GM18909 (cell line): ENCODE data around the gene TEKTIP1.
"Not testable (repeated sequence)": the region's sequence is repeated elsewhere in the genome, so short reads cannot be mapped to it uniquely, and the experiment has no call there.

ENCODE experiments used
- ATAC-seq: cut with Tn5 transposase; IDR thresholded peaks from one replicate; pipeline ENCODE4 v1.9.1; 2021; ENCODE audit warnings: mild to moderate bottlenecking; ENCODE audit not compliant: unreplicated experiment, poor library complexity

The TEKTIP1 gene

DNA sequence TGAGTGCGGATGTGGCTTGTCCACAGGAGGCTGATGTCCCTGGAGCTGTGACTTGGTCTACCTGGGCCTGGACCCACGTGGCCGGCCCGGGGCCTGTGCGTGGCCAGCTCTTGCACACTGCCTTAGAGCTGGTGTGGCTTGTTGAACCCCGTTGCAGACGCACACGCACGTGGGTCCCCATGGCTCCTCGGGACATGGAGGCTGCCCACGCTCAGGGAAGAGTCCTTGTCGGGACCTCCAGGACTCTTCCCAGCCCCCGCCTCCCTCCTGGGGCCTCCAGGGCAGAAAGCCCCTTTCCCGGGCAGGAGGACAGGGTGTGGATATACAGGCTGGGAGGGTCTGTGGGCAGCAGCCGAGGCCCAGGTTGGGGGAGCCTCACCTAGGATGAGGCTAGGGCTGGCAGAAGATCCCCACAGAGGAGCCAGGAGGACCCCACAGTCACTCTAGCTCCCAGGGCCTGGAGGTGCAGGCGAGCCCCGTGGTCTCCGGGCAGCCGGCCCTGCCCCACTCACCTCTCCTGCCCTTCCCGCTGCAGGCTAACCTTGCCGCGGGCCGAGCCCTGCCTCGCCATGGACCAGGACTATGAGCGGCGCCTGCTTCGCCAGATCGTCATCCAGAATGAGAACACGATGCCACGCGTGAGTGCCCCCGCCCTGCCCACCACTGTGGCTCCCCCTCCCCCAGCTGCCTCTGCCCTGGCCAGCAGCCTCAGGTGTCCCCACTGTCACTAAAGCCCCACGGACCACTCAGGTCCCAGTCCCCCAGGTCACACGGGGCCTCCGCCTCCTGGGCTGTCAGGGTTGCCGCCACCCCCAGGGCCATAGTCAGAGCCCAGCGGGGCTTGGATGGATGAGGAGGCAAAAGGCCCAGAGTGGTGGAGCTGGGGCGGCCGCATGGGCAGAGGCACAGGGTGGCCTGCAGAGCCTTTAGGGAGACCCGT, 16.3 kb upstream of the TEKTIP1 start:
- ATAC-seq = no peak

DNA sequence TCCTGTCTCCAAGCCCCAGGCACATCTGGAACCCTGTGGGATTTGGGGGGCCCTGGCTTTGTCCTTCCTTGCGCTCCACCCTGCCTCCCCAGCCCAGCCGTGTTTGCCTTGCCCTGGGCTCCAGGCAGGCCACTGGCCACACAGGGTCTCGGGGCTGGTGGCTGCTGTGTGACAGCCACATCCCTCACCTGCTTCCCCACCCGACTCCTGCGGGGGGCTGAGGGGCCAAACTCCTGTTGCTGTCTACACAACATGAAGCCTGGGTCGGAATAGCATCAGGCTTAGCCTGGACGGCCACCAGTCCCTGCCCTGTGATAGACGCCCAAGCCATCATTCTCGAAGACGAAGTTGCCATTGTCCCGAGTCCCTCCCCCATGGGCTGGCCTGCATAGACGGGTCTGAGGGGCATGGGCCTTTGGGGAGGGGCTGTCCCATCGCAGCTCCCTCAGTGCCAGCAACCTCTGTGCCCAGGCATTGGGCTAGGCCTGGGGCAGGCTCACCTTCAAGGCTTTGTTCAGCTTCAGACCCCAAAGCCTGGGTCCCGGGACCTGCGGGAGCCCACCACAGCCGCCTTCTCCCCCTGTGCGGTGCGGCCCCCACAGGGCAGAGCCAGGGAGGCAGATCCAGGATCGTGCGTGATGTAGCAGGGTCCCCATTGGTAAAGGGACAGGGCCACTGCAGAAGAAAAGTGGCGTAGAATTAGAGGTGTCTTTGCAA, 15.5 kb upstream of the TEKTIP1 start:
- no peak for ATAC-seq

DNA sequence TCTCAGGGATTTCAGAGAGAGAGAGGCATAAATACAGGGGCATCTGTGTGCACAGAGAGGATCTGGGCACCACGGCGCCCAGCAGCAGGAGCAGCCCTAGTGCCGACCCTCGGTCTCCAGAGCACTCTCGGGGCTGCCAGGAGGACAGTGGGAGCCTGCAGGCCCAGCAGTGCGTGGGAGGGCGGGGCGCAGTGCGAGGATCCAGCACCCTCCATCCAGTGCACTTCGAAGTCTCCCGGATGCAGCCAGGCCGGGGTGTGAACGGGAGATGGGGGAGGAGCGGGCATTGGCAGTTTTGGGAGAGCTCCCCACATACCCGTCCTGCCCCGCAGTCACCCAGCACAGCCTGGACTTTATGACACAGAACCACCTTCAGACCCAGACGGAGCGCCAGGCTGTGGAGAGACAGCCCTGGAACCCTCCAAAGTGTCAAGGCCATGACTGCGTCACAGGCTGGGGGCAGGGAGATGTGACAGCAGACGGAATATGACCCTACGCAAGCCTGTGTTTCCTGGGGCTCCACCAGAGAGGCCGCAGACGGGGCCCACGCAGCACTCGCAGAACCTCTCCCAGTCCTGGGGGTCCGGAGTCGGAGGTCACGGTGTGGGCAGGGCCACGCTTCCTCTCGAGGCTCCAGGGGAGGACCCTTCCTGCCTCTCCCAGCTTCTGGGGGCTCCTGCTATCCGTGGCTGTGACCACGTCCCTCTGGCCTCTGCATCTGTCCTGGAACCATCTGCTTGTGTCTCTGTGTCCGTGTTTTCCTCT, 14.7 kb upstream of the TEKTIP1 start:
- no peak for ATAC-seq

DNA sequence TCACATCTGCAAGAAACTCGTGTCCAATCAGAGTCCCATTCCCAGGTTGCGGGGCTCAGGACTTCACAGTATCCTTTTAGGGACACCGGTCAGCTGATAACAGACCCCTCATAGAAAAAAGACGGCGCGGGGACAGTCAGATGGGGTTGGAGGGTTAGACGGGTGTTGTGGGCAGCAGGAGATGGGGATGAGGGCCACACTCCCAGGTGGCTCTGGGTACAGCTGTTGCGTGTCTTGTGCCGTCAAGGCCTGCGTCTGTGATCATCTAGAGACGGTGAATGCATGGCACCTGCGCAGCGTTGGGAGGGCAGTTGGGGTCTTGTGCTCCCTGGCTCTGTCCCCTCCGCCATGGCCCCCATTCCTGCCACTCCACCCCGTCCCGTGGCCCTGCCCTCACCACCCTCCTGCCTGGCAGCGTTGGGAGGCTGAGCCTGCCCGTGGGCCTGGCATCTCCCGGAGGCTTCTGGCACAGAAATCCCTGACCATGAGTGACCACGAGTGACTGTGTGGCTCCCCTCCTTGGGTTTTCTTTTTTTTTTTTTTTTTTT, 14.0 kb upstream of the TEKTIP1 start:
- ATAC-seq = no peak

DNA sequence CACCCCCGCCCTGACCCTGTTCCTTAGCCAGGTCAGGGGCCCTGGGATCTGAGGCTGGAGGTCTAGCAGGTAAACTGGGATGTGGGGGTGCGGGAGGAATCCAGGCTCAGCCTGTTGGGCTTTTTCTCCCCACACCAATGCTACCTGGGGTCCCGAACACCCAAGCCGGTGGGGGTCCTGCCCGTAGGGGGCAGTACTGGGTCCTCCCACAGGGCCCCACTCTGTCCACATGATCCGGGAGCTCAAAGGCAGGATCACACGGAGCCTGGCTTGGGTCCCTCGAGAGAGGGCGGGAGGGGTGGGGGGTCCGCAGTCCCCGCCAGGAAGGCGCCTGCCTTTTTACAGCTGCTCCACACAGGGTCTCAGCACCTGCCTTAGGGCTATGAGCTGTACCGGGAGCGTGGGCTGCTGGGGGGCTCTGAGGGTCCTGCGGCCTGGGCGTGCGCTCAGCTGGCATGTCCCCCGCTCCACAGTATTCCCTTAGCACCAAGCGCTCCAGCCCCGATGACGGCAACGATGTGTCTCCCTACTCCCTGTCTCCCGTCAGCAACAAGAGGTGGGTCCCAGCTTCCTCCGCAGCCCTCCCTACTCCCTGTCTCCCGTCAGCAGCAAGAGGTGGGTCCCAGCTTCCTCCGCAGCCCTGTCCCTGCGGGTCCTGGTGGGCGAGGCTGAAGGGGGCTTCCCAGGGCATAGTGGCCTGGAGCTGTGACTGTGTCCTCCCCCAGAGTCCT, 12.3 kb upstream of the TEKTIP1 start:
- no peak for ATAC-seq

DNA sequence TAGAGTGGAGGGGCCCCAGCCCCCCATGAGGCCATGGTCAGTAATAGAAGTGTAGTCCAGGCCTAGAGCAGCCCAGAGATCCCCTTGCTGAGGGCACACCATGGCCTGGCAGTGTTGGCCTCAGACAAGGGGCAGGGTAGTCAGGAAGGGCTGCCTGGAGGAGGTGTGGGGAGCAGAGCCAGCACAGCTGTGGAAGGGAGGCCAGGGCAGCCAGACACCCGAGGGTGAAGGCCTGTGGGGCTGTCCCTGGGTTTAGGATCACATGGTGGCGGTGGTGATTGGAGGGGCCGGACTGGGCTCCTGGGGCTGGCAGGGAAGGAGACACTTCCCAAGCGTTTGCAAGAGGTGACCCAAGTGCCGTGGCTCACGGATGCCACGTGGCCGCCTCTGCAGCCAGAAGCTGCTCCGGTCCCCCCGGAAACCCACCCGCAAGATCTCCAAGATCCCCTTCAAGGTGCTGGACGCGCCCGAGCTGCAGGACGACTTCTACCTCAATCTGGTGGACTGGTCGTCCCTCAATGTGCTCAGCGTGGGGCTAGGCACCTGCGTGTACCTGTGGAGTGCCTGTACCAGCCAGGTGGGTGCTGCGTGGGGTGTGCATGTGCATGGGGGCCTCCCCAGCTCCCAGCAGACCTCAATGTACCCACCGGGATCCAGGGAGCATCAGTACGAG, 11.6 kb upstream of the TEKTIP1 start:
- ATAC-seq = no peak

DNA sequence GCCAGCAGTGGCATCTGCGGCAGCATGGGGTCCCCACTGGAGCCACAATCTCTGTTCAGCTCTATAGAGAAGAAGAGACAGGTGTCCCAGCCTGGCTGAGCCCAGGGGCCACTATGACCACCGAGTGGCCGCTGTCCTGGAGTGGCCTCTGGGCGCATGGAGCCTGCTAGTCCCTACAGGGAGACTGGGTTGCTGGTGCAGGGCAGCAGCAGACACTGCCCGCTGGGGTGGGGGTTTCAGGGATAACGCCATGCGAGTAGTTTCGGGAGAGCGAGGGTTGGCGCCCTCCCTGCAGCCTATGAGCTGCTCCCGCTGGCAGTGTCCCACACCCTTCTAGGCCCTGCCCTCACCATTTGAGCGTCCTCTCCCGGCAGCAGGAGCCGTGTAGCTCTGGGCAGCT, 10.9 kb upstream of the TEKTIP1 start:
- ATAC-seq = no peak

DNA sequence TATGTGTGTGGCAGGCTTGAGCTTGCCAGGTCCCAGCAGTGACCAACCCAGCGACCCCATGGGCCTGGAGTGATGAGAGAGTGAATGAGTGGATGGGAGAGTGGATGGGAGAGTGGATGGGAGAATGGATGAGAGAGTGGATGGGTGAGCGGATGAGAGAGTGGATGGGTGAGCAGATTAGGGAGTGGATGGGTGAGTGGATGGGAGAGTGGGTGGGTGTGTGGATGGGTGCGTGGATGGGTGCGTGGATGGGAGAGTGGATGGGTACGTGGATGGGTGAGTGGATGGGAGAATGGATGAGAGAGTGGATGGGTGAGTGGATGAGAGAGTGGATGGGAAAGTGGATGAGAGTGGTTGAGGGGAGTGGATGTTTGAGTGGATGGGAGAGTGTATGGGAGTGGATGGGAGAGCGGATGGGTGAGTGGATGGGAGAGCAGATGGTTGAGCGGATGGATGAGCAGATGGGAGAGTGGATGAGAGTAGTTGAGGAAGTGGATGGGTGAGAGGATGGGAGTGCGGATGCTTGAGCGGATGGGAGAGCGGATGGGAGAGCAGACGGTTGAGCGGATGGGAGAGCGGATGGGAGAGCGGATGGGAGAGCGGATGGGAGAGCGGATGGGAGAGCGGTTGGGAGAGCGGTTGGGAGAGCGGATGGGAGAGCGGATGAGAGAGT, 10.3 kb upstream of the TEKTIP1 start:
- ATAC-seq = no peak

DNA sequence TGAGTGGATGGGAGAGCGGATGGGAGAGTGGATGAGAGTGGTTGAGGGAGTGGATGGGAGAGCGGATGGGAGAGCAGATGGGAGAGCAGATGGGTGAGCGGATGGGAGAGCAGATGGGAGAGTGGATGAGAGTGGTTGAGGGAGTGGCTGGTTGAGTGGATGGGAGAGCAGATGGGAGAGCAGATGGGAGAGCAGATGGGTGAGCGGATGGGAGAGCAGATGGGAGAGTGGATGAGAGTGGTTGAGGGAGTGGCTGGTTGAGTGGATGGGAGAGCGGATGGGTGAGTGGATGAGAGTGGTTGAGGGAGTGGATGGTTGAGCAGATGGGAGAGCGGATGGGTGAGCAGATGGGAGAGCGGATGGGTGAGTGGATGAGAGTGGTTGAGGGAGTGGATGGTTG, 9.7 kb upstream of the TEKTIP1 start:
- ATAC-seq = not testable (repeated sequence)

DNA sequence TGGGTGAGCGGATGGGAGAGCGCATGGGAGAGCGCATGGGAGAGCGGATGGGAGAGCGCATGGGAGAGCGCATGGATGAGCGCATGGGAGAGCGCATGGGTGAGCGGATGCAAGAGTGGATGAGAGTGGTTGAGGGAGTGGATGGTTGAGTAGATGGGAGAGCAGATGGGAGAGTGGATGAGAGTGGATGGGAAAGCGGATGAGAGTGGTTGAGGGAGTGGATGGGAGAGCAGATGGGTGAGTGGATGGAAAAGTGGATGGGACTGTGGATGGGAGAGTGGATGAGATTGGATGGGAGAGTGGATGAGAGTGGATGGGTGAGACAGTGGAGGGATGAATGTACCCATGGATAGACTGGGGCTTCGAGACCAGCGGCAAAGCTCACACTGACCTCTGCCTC, 8.6 kb upstream of the TEKTIP1 start:
- ATAC-seq = no peak

DNA sequence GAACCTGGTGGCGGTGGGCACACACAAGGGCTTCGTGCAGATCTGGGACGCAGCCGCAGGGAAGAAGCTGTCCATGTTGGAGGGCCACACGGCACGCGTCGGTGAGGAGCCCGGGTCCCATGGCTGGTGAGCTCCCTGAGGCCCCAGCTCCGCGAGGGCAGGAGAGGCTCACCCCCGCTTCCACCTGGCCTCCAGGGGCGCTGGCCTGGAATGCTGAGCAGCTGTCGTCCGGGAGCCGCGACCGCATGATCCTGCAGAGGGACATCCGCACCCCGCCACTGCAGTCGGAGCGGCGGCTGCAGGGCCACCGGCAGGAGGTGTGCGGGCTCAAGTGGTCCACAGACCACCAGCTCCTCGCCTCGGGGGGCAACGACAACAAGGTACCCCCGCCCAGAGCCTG, 7.3 kb upstream of the TEKTIP1 start:
- no peak for ATAC-seq

DNA sequence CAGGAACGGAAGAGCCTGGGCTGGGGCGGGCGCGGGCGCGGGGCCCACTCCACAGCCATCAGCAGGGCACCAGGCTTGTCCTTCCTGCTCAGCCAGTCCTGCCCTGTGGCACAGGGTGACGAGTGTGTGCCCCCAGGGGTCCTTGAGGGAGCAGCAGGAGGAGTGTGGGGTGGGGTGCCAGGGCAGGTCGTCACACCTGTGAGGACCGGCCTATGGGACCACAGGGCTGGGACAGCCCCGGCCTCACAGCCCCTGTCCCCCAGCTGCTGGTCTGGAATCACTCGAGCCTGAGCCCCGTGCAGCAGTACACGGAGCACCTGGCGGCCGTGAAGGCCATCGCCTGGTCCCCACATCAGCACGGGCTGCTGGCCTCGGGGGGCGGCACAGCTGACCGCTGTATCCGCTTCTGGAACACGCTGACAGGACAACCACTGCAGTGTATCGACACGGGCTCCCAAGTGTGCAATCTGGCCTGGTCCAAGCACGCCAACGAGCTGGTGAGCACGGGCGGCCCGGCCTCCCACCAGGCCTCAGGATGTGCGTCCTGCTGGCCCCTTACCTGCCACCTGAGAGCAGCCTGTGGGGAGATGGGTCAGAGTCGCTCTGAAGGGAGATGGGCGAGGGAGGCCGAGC, 6.7 kb upstream of the TEKTIP1 start:
- no peak for ATAC-seq

DNA sequence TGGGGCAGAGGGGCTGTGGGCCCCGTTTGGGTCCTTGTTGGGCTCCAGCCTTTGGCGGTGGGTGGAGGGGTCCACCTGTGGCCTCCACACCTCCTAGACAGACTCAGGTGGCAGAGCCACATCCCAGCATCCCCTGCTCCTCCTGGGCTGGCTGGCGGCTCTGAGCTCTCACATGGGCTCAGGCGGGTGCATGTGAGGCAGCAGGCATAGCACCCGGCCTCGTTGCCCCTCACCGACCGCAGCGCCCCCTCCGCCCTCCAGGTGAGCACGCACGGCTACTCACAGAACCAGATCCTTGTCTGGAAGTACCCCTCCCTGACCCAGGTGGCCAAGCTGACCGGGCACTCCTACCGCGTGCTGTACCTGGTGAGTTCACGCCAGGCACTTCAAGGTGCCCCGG, 5.9 kb upstream of the TEKTIP1 start:
- no peak for ATAC-seq

DNA sequence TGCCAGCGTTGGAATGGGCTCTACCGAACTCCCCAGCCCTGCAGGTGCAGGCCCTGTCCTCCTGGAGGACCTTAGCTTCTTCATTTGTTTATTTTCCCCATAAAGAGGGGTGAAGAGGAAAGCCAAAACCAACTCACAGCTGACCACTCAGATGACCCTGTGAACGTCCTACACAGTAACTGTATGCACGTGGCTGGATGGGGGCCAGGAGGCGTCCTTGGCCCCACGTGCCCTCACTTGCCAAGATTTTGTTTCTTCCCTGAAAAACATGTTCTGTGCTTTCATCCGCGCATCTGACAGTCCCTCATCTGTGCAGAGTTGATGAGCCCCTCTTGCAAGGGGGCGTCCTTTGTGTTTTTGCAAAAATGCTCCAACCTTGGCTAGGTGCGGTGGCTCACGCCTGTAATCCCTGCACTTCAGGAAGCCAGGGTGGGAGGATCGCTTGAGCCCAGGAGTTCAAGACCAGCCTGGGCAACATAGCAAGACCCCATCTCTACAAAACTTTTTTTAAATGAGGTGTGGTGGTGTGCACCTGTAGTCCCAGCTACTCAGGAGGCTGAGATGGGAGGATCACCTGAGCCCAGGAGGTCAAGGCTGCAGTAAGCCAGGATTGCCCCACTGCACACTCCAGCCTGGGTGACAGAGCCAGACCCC, 5.3 kb upstream of the TEKTIP1 start:
- no peak for ATAC-seq

DNA sequence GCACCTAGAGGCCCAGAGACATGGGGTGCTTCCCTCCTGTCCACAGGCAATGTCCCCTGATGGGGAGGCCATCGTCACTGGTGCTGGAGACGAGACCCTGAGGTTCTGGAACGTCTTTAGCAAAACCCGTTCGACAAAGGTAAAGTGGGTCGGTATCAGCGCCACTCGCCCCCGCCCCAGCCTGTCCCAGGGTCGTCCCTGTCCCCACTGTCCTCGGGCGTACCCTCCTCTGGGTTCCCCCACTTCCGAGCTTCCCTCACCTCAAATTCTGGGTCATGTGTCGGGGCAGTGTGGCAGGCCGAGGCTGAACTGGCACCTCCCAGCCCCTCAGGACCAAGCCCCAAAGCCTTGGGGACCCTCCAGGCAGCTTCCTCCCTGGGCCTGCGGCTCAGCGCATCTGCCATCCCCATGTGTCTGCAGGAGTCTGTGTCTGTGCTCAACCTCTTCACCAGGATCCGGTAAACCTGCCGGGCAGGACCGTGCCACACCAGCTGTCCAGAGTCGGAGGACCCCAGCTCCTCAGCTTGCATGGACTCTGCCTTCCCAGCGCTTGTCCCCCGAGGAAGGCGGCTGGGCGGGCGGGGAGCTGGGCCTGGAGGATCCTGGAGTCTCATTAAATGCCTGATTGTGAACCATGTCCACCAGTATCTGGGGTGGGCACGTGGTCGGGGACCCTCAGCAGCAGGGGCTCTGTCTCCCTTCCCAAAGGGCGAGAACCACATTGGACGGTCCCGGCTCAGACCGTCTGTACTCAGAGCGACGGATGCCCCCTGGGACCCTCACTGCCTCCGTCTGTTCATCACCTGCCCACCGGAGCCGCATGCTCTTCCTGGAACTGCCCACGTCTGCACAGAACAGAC, 4.4 kb upstream of the TEKTIP1 start:
- no peak for ATAC-seq

DNA sequence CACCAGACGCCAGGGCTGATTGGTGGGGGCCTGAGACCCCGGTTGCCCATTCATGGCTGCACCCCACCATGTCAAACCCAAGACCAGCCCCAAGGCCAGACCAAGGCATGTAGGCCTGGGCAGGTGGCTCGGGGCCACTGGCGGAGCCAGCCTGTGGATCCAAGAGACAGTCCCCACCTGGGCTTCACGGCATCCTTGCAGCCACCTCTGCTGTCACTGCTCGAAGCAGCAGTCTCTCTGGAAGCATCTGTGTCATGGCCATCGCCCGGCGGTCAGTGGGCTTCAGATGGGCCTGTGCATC, 3.8 kb upstream of the TEKTIP1 start:
- ATAC-seq = no peak

DNA sequence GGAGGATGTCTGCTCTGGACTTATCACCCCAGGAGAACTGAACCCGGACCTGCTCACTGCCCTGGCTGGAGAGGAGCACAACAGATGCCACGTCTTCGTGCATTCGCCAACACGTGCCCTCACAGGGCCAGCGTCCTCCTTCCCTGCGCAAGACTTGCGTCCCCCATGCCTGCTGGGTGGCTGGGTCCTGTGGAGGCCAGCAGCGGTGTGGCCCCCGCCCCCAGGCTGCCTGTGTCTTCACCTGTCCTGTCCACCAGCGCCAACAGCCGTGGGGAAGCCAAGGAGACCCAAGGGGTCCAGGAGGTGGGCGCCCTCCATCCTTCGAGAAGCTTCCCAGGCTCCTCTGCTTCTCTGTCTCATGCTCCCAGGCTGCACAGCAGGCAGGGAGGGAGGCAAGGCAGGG, 3.4 kb upstream of the TEKTIP1 start:
- no peak for ATAC-seq
